WTC11 (cell line): Measurements from ENCODE around the gene TIAM2. TPM values are rescaled to one million over a fixed set of nuclear protein-coding genes. Genes with fewer than 3 reads are reported as not detected.
A peak's percentile ranks its signal among the peaks of the same experiment; 100 is the strongest.

Experiments used
- ATAC-seq: fragments of 200-7000 bp; cut with Tn5 transposase; 2 replicates; pipeline ENCODE4 v1.10.0; 2021; ENCODE audit warnings: mild to moderate bottlenecking, moderate library complexity
- CTCF ChIA-PET: fragments of 300-600 bp; sonication (Branson Sonifier 250); formaldehyde crosslinking; loops from one replicate; lab custom pipeline; 2021; ENCODE audit warnings: antibody characterized with exemption; lab: Charles Lee
- POLR2A ChIA-PET: fragments of 350-600 bp; sonication (Branson Sonifier 250); formaldehyde crosslinking; loops from one replicate; lab custom pipeline; 2021; ENCODE audit warnings: antibody characterized with exemption; lab: Charles Lee
- DNase-seq: peaks from one replicate; pipeline ENCODE4 v3.0.0; 2021; ENCODE audit warnings: low spot score
- H3K27ac Mint-ChIP-seq: 2 replicates; pipeline ENCODE4 v1.8.0; 2021; ENCODE audit warnings: mixed read lengths
- H3K27me3 Mint-ChIP-seq: 2 replicates; pipeline ENCODE4 v1.8.0; 2021; ENCODE audit warnings: low read depth, mild to moderate bottlenecking, moderate library complexity, mixed read lengths
- H3K36me3 Mint-ChIP-seq: 2 replicates; pipeline ENCODE4 v1.8.0; 2021; ENCODE audit warnings: mixed read lengths
- H3K4me1 Mint-ChIP-seq: 2 replicates; pipeline ENCODE4 v1.8.0; 2022; ENCODE audit warnings: mixed read lengths
- H3K4me3 Mint-ChIP-seq: 2 replicates; pipeline ENCODE4 v1.8.0; 2021; ENCODE audit warnings: mild to moderate bottlenecking, moderate library complexity, mixed read lengths
- H3K9me3 Mint-ChIP-seq: 2 replicates; pipeline ENCODE4 v1.8.0; 2021; ENCODE audit warnings: mixed read lengths
- ATF1 ChIP-seq: sonication (generic); formaldehyde crosslinking; IDR thresholded peaks from 2 replicates; pipeline ENCODE4 v1.8.1; 2023; ENCODE audit warnings: mild to moderate bottlenecking, moderate library complexity, missing genetic modification reagents
- CBFB ChIP-seq: sonication (generic); formaldehyde crosslinking; IDR thresholded peaks from 2 replicates; pipeline ENCODE4 v1.8.1; 2022; ENCODE audit warnings: mild to moderate bottlenecking, low read depth, missing genetic modification reagents
- ETV6 ChIP-seq: sonication (generic); formaldehyde crosslinking; IDR thresholded peaks from 2 replicates; pipeline ENCODE4 v1.8.1; 2022; ENCODE audit warnings: mild to moderate bottlenecking, missing genetic modification reagents
- FOXK1 ChIP-seq: sonication (generic); formaldehyde crosslinking; IDR thresholded peaks from 2 replicates; pipeline ENCODE4 v1.8.0; 2022; ENCODE audit warnings: mild to moderate bottlenecking, moderate library complexity, missing genetic modification reagents
- JAZF1 ChIP-seq: fragments of 250-450 bp; sonication (Bioruptor Pico); IDR thresholded peaks from 2 replicates; pipeline ENCODE4 v1.9.0; 2021; ENCODE audit warnings: moderate library complexity, mild to moderate bottlenecking, inconsistent platforms
- OVOL2 ChIP-seq: fragments of 250-450 bp; sonication (Bioruptor Pico); IDR thresholded peaks from 2 replicates; pipeline ENCODE4 v1.9.0; 2021; ENCODE audit warnings: mild to moderate bottlenecking, borderline replicate concordance
- PRRX2 ChIP-seq: fragments of 250-450 bp; sonication (Bioruptor Pico); IDR thresholded peaks from 2 replicates; pipeline ENCODE4 v1.8.0; 2021; ENCODE audit warnings: mild to moderate bottlenecking
- RORB ChIP-seq: fragments of 250-450 bp; sonication (Bioruptor Pico); IDR thresholded peaks from 2 replicates; pipeline ENCODE4 v1.9.0; 2021; ENCODE audit warnings: mild to moderate bottlenecking
- SMAD3 ChIP-seq: sonication (generic); formaldehyde crosslinking; IDR thresholded peaks from 2 replicates; pipeline ENCODE4 v1.8.0; 2022; ENCODE audit warnings: missing genetic modification reagents, mild to moderate bottlenecking, borderline replicate concordance
- TCF7 ChIP-seq: sonication (generic); formaldehyde crosslinking; IDR thresholded peaks from 2 replicates; pipeline ENCODE4 v1.8.0; 2022; ENCODE audit warnings: mild to moderate bottlenecking, low read depth, missing genetic modification reagents, moderate library complexity
- TEAD4 ChIP-seq: sonication (generic); formaldehyde crosslinking; IDR thresholded peaks from 2 replicates; pipeline ENCODE4 v1.8.0; 2022; ENCODE audit warnings: mild to moderate bottlenecking, missing genetic modification reagents
- ZNF121 ChIP-seq: sonication (generic); formaldehyde crosslinking; IDR thresholded peaks from 2 replicates; pipeline ENCODE4 v1.8.0; 2023; ENCODE audit warnings: missing genetic modification reagents
- ZNF423 ChIP-seq: fragments of 250-450 bp; sonication (Bioruptor Pico); IDR thresholded peaks from 2 replicates; pipeline ENCODE4 v2.1.2; 2022; ENCODE audit warnings: mild to moderate bottlenecking, moderate library complexity
- total RNA-seq: library from RNA; stranded (reverse); gene quantifications from 3 replicates; pipeline ENCODE4 v1.2.3, GENCODE V29; 2021
- TF ChIP-seq, protein P1 (sequence below): sonication (generic); formaldehyde crosslinking; IDR thresholded peaks from 2 replicates; pipeline ENCODE4 v1.8.0; 2022; ENCODE audit warnings: mild to moderate bottlenecking, missing genetic modification reagents
- TF ChIP-seq, protein P2 (sequence below): fragments of 250-450 bp; sonication (Bioruptor Pico); IDR thresholded peaks from 2 replicates; pipeline ENCODE4 v1.9.0; 2021; ENCODE audit warnings: mild to moderate bottlenecking, borderline replicate concordance
- TF ChIP-seq, protein P3 (sequence below): sonication (generic); formaldehyde crosslinking; IDR thresholded peaks from 2 replicates; pipeline ENCODE4 v1.8.1; 2023; ENCODE audit warnings: mild to moderate bottlenecking, missing genetic modification reagents
- TF ChIP-seq, protein P4 (sequence below): sonication (generic); formaldehyde crosslinking; IDR thresholded peaks from 2 replicates; pipeline ENCODE4 v1.8.0; 2022; ENCODE audit warnings: mild to moderate bottlenecking, missing genetic modification reagents
- TF ChIP-seq, protein P5 (sequence below): sonication (generic); formaldehyde crosslinking; conservative IDR thresholded peaks from 2 replicates; pipeline ENCODE4 v1.8.1; 2023; ENCODE audit warnings: mild to moderate bottlenecking, low read depth, missing genetic modification reagents, moderate library complexity
- TF ChIP-seq, protein P6 (sequence below): sonication (generic); formaldehyde crosslinking; IDR thresholded peaks from 2 replicates; pipeline ENCODE4 v1.8.1; 2022; ENCODE audit warnings: mild to moderate bottlenecking, moderate library complexity, missing genetic modification reagents

TIAM2 gene
- total RNA-seq, 1 experiment from 2014 or later = 15.1 TPM

DNA sequence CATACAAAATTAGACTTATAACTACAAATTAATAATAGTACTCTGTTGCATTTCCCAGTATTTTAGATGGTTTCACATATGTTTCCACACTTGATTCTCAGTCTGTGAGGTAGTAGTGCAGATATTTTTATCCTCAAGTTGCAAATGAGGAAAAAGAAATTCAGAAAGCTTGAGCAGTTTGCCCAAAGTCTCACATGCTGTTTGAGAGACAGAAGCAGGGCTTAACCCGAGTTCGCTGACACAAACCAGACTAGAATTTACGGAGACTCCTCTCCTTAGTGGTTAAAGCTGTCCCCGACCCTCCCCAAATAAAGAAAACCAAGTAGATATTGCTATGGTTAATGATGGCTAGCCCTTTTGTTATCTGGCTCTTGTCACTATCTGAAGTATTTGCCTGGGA lies 126.2 kb downstream of the TIAM2 start:
- CTCF ChIA-PET = interaction anchor here (0.9 to 1.0 kb wide), 2 partner anchors 28 to 56 kb away, joined by 3 to 4 read pairs; no protein-coding TSS in a partner anchor
- TF ChIP-seq ZNF121 (no peak), RORB (CRISPR knock-in tag) (no peak), ETV6 (CRISPR knock-in tag) (no peak), JAZF1 (CRISPR knock-in tag) (no peak), OVOL2 (no peak), CBFB (no peak), TEAD4 (no peak), SMAD3 (CRISPR knock-in tag) (no peak)
- TF ChIP-seq, protein P1, sequence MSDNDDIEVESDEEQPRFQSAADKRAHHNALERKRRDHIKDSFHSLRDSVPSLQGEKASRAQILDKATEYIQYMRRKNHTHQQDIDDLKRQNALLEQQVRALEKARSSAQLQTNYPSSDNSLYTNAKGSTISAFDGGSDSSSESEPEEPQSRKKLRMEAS (CRISPR knock-in tag) = no peak
- TF ChIP-seq, protein P2, sequence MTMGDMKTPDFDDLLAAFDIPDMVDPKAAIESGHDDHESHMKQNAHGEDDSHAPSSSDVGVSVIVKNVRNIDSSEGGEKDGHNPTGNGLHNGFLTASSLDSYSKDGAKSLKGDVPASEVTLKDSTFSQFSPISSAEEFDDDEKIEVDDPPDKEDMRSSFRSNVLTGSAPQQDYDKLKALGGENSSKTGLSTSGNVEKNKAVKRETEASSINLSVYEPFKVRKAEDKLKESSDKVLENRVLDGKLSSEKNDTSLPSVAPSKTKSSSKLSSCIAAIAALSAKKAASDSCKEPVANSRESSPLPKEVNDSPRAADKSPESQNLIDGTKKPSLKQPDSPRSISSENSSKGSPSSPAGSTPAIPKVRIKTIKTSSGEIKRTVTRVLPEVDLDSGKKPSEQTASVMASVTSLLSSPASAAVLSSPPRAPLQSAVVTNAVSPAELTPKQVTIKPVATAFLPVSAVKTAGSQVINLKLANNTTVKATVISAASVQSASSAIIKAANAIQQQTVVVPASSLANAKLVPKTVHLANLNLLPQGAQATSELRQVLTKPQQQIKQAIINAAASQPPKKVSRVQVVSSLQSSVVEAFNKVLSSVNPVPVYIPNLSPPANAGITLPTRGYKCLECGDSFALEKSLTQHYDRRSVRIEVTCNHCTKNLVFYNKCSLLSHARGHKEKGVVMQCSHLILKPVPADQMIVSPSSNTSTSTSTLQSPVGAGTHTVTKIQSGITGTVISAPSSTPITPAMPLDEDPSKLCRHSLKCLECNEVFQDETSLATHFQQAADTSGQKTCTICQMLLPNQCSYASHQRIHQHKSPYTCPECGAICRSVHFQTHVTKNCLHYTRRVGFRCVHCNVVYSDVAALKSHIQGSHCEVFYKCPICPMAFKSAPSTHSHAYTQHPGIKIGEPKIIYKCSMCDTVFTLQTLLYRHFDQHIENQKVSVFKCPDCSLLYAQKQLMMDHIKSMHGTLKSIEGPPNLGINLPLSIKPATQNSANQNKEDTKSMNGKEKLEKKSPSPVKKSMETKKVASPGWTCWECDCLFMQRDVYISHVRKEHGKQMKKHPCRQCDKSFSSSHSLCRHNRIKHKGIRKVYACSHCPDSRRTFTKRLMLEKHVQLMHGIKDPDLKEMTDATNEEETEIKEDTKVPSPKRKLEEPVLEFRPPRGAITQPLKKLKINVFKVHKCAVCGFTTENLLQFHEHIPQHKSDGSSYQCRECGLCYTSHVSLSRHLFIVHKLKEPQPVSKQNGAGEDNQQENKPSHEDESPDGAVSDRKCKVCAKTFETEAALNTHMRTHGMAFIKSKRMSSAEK (CRISPR knock-in tag) = no peak
- TF ChIP-seq, all 79 proteins: peak for 0
- peak overlapping the region; percentile 50 for H3K4me3 Mint-ChIP-seq
- peaks cover 3% of the 10 kb centered on the region; the same call in 1 of the 2 replicates for H3K9me3 Mint-ChIP-seq
- ATAC-seq = peak; percentile 4
- H3K27me3 Mint-ChIP-seq = peaks cover 4% of the 10 kb centered on the region; the same call in 1 of the 2 replicates
- peaks cover 5% of the 10 kb centered on the region; the same call in 1 of the 2 replicates for H3K36me3 Mint-ChIP-seq
- POLR2A ChIA-PET = no interaction called here
- no peak for DNase-seq
- peak overlapping the region; percentile 96 for H3K27ac Mint-ChIP-seq
- peaks cover 67% of the 10 kb centered on the region for H3K4me1 Mint-ChIP-seq

DNA sequence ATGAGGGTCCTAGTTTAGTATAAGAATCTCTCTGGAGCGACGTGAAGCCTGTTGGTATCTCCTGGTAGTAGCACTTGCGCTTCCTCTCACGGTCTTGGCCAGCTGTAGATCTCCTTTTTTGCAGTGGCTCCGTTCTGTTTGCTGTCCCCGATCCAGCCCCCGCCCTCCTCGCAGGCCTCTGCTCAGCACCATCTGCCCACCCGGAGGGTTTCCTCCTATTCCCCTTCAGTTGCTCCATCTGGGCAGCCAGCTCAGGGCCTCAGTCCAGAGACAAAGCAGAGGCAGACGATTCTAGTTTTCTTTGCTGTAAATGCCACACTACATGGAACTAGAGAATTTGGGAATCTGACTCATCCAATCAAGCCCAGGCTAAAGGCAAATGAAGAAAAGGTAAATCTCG lies 126.6 kb downstream of the TIAM2 start:
- peaks cover 3% of the 10 kb centered on the region; the same call in 1 of the 2 replicates for H3K9me3 Mint-ChIP-seq
- H3K4me3 Mint-ChIP-seq = peak overlapping the region; percentile 50
- peak overlapping the region; percentile 96 for H3K27ac Mint-ChIP-seq
- ATAC-seq (peak; percentile 75), DNase-seq (peak; percentile 52)
- H3K27me3 Mint-ChIP-seq = peaks cover 4% of the 10 kb centered on the region; the same call in 1 of the 2 replicates
- POLR2A ChIA-PET = no interaction called here
- peaks cover 5% of the 10 kb centered on the region; the same call in 1 of the 2 replicates for H3K36me3 Mint-ChIP-seq
- CTCF ChIA-PET = interaction anchor here (0.9 to 1.0 kb wide), 2 partner anchors 27 to 56 kb away, joined by 3 to 4 read pairs; no protein-coding TSS in a partner anchor
- H3K4me1 Mint-ChIP-seq = peaks cover 63% of the 10 kb centered on the region
- TF ChIP-seq PRRX2 (CRISPR knock-in tag) (no peak), TCF7 (CRISPR knock-in tag) (no peak), ZNF423 (CRISPR knock-in tag) (no peak), ATF1 (no peak), FOXK1 (CRISPR knock-in tag) (no peak)
- TF ChIP-seq, protein P3, sequence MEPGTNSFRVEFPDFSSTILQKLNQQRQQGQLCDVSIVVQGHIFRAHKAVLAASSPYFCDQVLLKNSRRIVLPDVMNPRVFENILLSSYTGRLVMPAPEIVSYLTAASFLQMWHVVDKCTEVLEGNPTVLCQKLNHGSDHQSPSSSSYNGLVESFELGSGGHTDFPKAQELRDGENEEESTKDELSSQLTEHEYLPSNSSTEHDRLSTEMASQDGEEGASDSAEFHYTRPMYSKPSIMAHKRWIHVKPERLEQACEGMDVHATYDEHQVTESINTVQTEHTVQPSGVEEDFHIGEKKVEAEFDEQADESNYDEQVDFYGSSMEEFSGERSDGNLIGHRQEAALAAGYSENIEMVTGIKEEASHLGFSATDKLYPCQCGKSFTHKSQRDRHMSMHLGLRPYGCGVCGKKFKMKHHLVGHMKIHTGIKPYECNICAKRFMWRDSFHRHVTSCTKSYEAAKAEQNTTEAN (CRISPR knock-in tag) = no peak
- TF ChIP-seq, protein P4, sequence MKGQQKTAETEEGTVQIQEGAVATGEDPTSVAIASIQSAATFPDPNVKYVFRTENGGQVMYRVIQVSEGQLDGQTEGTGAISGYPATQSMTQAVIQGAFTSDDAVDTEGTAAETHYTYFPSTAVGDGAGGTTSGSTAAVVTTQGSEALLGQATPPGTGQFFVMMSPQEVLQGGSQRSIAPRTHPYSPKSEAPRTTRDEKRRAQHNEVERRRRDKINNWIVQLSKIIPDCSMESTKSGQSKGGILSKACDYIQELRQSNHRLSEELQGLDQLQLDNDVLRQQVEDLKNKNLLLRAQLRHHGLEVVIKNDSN (CRISPR knock-in tag) = no peak
- TF ChIP-seq, protein P5, sequence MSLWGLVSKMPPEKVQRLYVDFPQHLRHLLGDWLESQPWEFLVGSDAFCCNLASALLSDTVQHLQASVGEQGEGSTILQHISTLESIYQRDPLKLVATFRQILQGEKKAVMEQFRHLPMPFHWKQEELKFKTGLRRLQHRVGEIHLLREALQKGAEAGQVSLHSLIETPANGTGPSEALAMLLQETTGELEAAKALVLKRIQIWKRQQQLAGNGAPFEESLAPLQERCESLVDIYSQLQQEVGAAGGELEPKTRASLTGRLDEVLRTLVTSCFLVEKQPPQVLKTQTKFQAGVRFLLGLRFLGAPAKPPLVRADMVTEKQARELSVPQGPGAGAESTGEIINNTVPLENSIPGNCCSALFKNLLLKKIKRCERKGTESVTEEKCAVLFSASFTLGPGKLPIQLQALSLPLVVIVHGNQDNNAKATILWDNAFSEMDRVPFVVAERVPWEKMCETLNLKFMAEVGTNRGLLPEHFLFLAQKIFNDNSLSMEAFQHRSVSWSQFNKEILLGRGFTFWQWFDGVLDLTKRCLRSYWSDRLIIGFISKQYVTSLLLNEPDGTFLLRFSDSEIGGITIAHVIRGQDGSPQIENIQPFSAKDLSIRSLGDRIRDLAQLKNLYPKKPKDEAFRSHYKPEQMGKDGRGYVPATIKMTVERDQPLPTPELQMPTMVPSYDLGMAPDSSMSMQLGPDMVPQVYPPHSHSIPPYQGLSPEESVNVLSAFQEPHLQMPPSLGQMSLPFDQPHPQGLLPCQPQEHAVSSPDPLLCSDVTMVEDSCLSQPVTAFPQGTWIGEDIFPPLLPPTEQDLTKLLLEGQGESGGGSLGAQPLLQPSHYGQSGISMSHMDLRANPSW (CRISPR knock-in tag) = no peak
- TF ChIP-seq, protein P6, sequence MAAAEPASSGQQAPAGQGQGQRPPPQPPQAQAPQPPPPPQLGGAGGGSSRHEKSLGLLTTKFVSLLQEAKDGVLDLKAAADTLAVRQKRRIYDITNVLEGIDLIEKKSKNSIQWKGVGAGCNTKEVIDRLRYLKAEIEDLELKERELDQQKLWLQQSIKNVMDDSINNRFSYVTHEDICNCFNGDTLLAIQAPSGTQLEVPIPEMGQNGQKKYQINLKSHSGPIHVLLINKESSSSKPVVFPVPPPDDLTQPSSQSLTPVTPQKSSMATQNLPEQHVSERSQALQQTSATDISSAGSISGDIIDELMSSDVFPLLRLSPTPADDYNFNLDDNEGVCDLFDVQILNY (CRISPR knock-in tag) = no peak
